HG03139 (cell line): ENCODE data around the gene MDFI.

Experiments used
- ATAC-seq: cut with Tn5 transposase; IDR thresholded peaks from one replicate; pipeline ENCODE4 v1.9.1; 2021; ENCODE audit not compliant: unreplicated experiment

MDFI gene

DNA sequence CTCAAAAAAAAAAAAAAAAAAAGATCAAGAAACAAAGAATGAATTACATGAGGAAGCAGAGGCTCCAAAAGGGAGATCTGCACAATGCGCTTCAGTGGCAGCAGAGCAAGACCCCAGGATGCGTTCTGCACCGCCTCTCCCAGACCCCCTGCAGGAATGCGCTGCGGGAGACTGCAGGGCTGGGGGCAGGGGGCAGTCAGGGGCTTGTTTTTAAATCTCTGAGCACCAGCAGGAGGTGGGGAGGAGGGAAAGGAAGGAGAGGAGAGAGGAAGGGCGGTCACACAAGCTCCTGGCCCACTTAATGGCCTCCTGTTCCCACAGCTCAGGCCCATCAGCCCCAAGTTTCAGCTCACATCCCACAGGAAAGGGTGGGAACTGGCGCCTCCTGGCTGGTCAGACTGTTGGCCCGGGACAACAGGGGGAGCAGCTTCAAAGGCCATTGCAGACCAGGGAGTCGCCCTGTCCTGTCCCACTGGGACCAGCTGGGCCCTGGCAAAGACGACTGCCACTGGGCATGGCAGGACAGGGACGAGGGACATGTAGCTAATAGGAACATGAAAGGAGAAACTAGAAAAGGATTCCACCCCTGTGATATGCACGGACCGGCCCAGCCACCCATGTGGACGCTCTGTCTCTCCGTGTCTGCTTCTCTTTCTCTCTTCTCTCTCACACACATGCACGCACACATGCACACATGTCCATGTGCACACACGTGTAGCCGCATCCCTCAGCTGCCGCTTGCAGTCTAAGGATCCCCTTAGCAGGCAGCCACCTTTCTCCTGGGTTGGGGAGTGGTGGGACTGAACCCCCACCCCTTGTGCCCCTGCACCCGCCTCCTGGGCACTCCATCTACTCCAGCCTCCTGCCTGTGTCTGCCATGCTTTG lies 62.4 kb downstream of the MDFI start:
- no peak for ATAC-seq

DNA sequence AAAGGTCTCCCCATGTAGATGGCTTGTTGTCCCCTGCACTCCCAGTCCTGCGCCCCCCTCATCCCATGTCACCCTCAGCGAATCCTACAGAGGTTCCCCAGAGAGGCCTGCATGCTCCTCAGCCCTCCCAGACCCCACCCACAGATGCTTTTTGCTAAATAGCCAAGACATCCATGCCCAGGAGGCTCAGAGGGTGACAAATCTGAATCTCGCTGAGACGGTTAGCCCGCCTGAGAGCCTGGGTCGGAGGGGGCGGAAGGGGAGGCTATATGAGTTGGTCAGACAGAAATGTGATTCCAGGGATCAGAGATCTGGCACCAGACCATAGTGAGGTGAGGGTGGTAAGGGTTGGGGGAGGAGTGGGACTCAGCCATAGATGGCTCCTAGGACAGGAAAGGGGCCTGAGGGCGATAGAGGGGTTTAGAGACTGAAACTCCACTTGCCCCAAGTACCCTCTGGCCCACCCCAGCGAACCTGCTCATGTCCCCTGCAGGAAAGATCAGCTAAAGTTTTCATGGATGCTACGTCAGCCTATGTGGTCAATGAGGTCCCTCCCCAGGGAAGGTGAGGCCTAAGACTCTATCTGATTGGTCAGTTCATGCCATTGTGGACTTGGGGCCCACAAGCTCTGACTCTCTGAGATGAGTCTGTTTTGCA lies 63.9 kb downstream of the MDFI start:
- no peak for ATAC-seq

DNA sequence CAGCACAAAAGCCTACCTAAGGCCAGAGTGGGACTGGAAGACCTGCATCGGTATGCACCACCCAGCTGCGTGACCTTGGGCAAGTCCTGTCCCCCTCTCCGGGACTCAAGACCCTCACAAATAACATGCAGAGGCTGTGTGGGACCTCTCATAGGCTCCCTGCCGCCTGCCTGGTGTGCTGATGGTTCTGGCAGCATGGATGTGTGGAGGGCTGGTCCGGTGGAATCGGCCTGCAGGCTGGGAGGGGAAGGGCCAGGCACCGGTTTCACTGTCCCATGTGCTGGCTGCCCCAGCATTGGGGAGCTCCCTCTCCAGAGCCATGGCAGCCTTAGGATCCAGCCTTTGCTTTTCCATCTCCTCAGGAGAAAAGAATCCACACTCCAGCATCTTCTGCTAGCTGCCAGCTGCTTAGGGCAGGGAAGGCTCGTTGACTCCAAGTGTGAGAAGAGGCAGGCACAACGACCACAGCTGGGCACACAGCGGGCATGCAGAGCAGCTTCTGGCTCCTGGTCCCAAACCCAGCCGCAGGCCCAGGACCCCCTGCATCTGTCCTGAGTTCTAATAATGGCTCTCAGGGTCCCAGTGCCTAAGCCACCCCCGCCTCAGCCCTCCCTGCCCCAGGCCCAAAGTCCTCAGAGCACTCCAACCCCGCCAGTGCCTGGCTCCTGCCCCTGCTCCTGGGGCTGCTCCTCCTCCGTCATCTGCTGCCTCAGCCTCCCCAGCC lies 64.7 kb downstream of the MDFI start:
- no peak for ATAC-seq
